Measurements from ENCODE around the gene KCNJ9. TPM values are rescaled to one million over a fixed set of nuclear protein-coding genes. Genes with fewer than 3 reads are reported as not detected.

The KCNJ9 gene
- total RNA-seq, 1 experiment from 2014 or later = 0.09 TPM

DNA sequence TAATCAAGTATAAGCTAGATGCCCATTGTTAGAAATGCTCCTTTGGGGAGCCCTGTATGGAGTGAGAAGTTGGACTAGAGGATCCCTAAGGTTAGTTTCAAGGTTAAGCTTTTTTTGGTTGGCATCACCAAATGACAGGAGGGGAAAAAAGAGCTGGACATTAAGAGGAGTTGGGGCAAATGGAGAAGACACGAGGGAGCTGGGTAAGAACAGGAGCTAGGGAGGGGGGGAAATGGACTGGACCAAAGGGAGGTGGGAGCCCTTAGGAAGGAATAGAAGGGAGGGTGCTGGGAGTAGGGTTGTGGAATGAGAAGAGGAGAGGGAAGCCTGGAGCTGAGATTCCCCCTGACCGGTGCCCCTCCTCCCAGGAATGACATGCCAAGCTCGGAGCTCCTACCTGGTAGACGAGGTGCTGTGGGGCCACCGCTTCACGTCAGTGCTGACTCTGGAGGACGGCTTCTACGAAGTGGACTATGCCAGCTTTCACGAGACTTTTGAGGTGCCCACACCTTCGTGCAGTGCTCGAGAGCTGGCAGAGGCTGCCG, 5.9 kb downstream of the KCNJ9 start:
- Histone ChIP-seq H3T11ph (ENCODE audit: low read length) (no peak overlapping the region), H4K91ac (ENCODE audit: insufficient read length, low read depth, low read length) (no peak overlapping the region), H3K23ac (ENCODE audit: insufficient read length, low read depth, low read length) (no peak overlapping the region), H3K4ac (ENCODE audit: low read depth, low read length) (no peak overlapping the region), H3K79me2 (ENCODE audit: insufficient read depth, low read length) (no peaks in the 10 kb centered on the region), H3K56ac (ENCODE audit: insufficient read length, low read depth, low read length) (no peak overlapping the region), H3K23me2 (ENCODE audit: insufficient read length, low read depth, low read length, poor library complexity, severe bottlenecking) (no peaks in the 10 kb centered on the region), H2BK15ac (ENCODE audit: low read depth, low read length) (no peak overlapping the region), H2BK20ac (ENCODE audit: low read depth, low read length, poor library complexity, severe bottlenecking) (no peak overlapping the region), H3K9ac (ENCODE audit: extremely low read depth, insufficient read length, low read length) (no peak overlapping the region), H3K9me3 (ENCODE audit: control insufficient read depth, low read depth, low read length) (no peaks in the 10 kb centered on the region), H3K4me2 (ENCODE audit: insufficient read depth, insufficient read length, low read length) (no peak overlapping the region), H2BK12ac (ENCODE audit: insufficient read length, low read depth, low read length) (no peak overlapping the region), H2BK120ac (ENCODE audit: low read depth, low read length, poor library complexity, severe bottlenecking) (no peak overlapping the region), H2AK5ac (ENCODE audit: insufficient read length, low read length) (no peak overlapping the region), H3K4me1 (ENCODE audit: insufficient read depth, low read length) (no peaks in the 10 kb centered on the region; the same call in 1 of the 2 replicates), H4K5ac (ENCODE audit: insufficient read length, low read depth, low read length) (no peak overlapping the region), H3K79me1 (ENCODE audit: insufficient read depth, low read depth, low read length, poor library complexity, severe bottlenecking) (no peaks in the 10 kb centered on the region), H3K14ac (ENCODE audit: insufficient read depth, low read length) (no peak overlapping the region), H4K20me1 (ENCODE audit: control insufficient read depth, insufficient read depth, insufficient read length) (no peaks in the 10 kb centered on the region), H2AFZ (ENCODE audit: low read length) (no peak overlapping the region), H3K27me3 (ENCODE audit: insufficient read depth, low read length) (peaks cover 3% of the 10 kb centered on the region; the same call in 1 of the 2 replicates), H2BK5ac (ENCODE audit: insufficient read length, low read length) (no peak overlapping the region), H3K27ac (ENCODE audit: insufficient read length, low read depth, low read length) (no peak overlapping the region), H4K8ac (replicated peaks; ENCODE audit: insufficient read length, low read depth, low read length) (no peak overlapping the region), H3K18ac (ENCODE audit: insufficient read length, low read depth, low read length) (no peak overlapping the region)
- peaks cover 9 to 10% of the 10 kb centered on the region in 2 experiments for H3K4me1 Mint-ChIP-seq
- DNase-seq = no peak
- TF ChIP-seq CTCF (conservative IDR thresholded peaks at IDR 0.05) = no peak
- WGBS (ENCODE audit: extremely low coverage, insufficient read length, low lambda C conversion rate) = no CpG with 5 or more reads among the region's 12 CpGs
- H3K9me3 Mint-ChIP-seq = no peaks in the 10 kb centered on the region; a peak in 1 of 5 replicates
- peaks cover 39% of the 10 kb centered on the region for H3K27me3 Mint-ChIP-seq (ENCODE audit: low read depth)
- peaks cover 13 to 33% (median 21%) of the 10 kb centered on the region in 3 experiments for H3K36me3 Mint-ChIP-seq (ENCODE audit: insufficient read depth in 1 of 3, low read depth in 3 of 3)
- no peak overlapping the region for H3K27ac Mint-ChIP-seq
- H3K4me3 Mint-ChIP-seq = no peak overlapping the region
